Heart left ventricle (tissue), 16 donors: ENCODE results near the gene HFM1. TPM values are rescaled to one million over a fixed set of nuclear protein-coding genes. Genes with fewer than 3 reads are reported as not detected.

Source experiments
- ATAC-seq, 4 donors: fragments of 200-7000 bp; cut with Tn5 transposase; one replicate each; pipeline ENCODE4 v1.9.1; 2020 to 2022; ENCODE audit warnings: moderate library complexity in 4 of 4, mild to moderate bottlenecking in 3 of 4, moderate number of reproducible peaks in 1 of 4
- DNase-seq, 5 donors: peaks; one replicate each; pipeline ENCODE4 v3.0.0-alpha.2; 2020
- H3K27ac ChIP-seq, 12 donors: fragments of 200-600 bp; sonication (generic) in 4 of 12; one replicate each; pipeline versions ENCODE4 v1.5.0 to v1.8.0; 2016 to 2022; ENCODE audit warnings: mild to moderate bottlenecking in 2 of 12
- H3K27me3 ChIP-seq, 9 donors: fragments of 200-600 bp; sonication (generic) in 2 of 9; one replicate each; pipeline versions ENCODE4 v1.5.1 to v1.8.0; 2016 to 2022; ENCODE audit warnings: mild to moderate bottlenecking in 3 of 9
- H3K36me3 ChIP-seq, 9 donors: fragments of 200-600 bp; sonication (generic) in 2 of 9; one replicate each; pipeline versions ENCODE4 v1.5.0 to v1.8.0; 2018 to 2022; ENCODE audit warnings: mild to moderate bottlenecking in 2 of 9
- H3K4me1 ChIP-seq, 12 donors: fragments of 200-600 bp; sonication (generic) in 4 of 12; one replicate each; pipeline versions ENCODE4 v1.5.0 to v1.8.0; 2016 to 2022; ENCODE audit warnings: mild to moderate bottlenecking in 3 of 12
- H3K4me3 ChIP-seq, 12 donors: fragments of 200-600 bp; sonication (generic) in 4 of 12; one replicate each; pipeline versions ENCODE4 v1.5.0 to v1.8.0; 2017 to 2022; ENCODE audit warnings: mild to moderate bottlenecking in 9 of 12, moderate library complexity in 4 of 12
- H3K9me3 ChIP-seq, 12 donors: fragments of 200-600 bp; sonication (generic) in 4 of 12; one replicate each; pipeline versions ENCODE4 v1.5.0 to v1.8.0; 2016 to 2022; ENCODE audit warnings: mild to moderate bottlenecking in 1 of 12
- POLR2A ChIP-seq, 2 donors: fragments of 450-650 bp; IDR thresholded peaks; one replicate each; pipeline ENCODE4 v1.6.1; 2017; ENCODE audit warnings: antibody characterized with exemption in 2 of 2, mild to moderate bottlenecking in 2 of 2, moderate library complexity in 2 of 2
- WGBS, 4 donors: extraction: QIAGEN DNeasy Blood & Tissue Kit in 2 of 4; methylation state at CpG; one replicate each; pipeline versions ENCODE4 v1.1.5 to v1.1.7; 2013 to 2018; 5-methylcytosine and 5-hydroxymethylcytosine counted together
- intact Hi-C, 10 donors: fragments of 100-400 bp; cut with DNase I; formaldehyde crosslinking; loops; one replicate each; pipeline versions ENCODE4 v1.11.1 to v1.14.2; 2022
- polyA plus RNA-seq, 2 donors: library from polyadenylated mRNA; stranded (reverse); fragments of 200-250 nt; gene quantifications; one replicate each; pipeline ENCODE4 v1.2.3, GENCODE V29; 2013
- total RNA-seq, 9 donors: library from RNA; depleted of rRNA in 2 of 9; stranded (reverse); fragments of >200 nt in 2 of 9; fragmentation: NEBNext Ultra II Directional in 3 of 9; extraction: Animal tissue kit (Norgen Biotek cat#: 25700) in 3 of 9; gene quantifications; one replicate each; pipeline versions ENCODE4 v1.1.0 to v1.2.4, GENCODE V29; 2016 to 2023
- TF ChIP-seq, protein P1 (sequence below), 12 donors: fragments of 200-600 bp; sonication (generic) in 4 of 12; IDR thresholded peaks; one replicate each; pipeline versions ENCODE4 v1.5.0 to v1.8.0; 2018 to 2022; ENCODE audit warnings: antibody characterized with exemption in 12 of 12, mild to moderate bottlenecking in 5 of 12
- donor health status: ischemic (EF 13 %, LVEDD 7.1; RV severe dilation, severe dysfunction).
- donor health status: healthy with polysubstance abuse.
- donor health status: DM: no; HTN: yes; CAD: no.
- donor health status: DM: no; HTN: no; CAD: no.
- donor health status: ischemic (EF 25% LVEDD 6.9; RV normal size, moderate dysfunction).
- donor health status: ischemic (EF 25% LVEDD 5.7; RV mildly dilated, moderate dysfunction).
- donor health status: healthy.
- donor health status: DM: yes; HTN: yes; CAD: no.
- donor health status: ischemic (EF 35%, LVEDD 5.7; RV mildly dilated, moderate dysfunction).
- donor health status: nonischemic (EF 11% LVEDD 7.7; RV severe dilation, severe dysfunction).
- donor health status: DM: yes; HTN: yes; CAD: no.
- donor health status: PGD.
- donor health status: ischemic (EF 29% LVEDD 5.4; RV normal size, mild dysfunction).
- donor health status: nonischemic (EF 23%, LVEDD 6.1; RV moderate dilation, normal function).

Gene HFM1
- total and polyA plus RNA-seq, 11 donors = 0.17 to 5.8 (median 2.3) TPM

DNA sequence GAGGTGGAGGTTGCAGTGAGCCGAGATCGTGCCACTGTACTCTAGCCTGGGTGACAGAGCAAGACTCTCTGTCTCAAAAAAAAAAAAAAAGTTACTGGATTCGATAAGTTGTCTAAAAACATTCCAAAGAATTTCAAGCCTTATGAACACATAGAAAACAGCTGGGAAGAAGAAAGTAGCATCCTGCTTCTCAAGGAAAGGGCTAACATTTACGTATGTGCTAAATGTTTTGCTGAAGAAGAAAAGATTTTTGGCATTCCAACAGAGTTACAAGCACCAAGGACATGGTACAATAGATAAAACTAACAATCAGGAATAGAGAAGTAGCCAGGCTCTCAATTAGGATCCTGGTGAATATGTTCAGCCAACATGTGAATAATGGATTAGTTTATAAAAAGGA, 69.8 kb downstream of the HFM1 start:
- no peak overlapping the region for H3K4me3 ChIP-seq
- ATAC-seq = no peak
- no peak overlapping the region for H3K27ac ChIP-seq
- DNase-seq = no peak
- H3K27me3 ChIP-seq = no peaks in the 10 kb centered on the region
- intact Hi-C loops = no loop called here
- TF ChIP-seq POLR2A (IDR thresholded peaks at IDR 0.05) = no peak
- TF ChIP-seq, protein P1, sequence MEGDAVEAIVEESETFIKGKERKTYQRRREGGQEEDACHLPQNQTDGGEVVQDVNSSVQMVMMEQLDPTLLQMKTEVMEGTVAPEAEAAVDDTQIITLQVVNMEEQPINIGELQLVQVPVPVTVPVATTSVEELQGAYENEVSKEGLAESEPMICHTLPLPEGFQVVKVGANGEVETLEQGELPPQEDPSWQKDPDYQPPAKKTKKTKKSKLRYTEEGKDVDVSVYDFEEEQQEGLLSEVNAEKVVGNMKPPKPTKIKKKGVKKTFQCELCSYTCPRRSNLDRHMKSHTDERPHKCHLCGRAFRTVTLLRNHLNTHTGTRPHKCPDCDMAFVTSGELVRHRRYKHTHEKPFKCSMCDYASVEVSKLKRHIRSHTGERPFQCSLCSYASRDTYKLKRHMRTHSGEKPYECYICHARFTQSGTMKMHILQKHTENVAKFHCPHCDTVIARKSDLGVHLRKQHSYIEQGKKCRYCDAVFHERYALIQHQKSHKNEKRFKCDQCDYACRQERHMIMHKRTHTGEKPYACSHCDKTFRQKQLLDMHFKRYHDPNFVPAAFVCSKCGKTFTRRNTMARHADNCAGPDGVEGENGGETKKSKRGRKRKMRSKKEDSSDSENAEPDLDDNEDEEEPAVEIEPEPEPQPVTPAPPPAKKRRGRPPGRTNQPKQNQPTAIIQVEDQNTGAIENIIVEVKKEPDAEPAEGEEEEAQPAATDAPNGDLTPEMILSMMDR (IDR thresholded peaks at IDR 0.05) = no peak
- H3K36me3 ChIP-seq = no peaks in the 10 kb centered on the region
- WGBS, 4 donors = 67 to 79% (median 76%) methylated on average over 4 of the region's 4 CpGs
- H3K4me1 ChIP-seq = no peaks in the 10 kb centered on the region
- peaks cover 0 to 17% (median 0%) of the 10 kb centered on the region in 12 donors for H3K9me3 ChIP-seq

DNA sequence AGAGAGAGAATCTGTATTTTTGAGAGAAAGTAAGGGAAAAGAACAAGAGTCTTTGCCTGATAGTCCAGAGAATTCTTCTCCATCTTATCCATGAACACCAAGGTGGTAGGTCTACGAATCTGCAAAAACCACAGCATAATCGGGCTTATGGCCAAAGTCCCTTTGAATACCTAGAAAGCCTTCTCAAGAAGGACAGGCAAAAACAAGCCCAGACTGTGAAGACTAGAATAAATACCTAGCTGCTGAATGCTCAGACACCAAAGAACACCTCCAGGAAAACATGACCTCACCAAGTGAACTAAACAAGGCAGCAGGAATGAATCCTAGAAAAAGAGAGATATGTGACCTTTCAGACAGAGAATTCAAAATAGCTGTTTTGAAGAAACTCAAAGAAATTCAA, 79.2 kb downstream of the HFM1 start:
- no peak overlapping the region for H3K27ac ChIP-seq
- ATAC-seq = no peak
- H3K27me3 ChIP-seq = no peaks in the 10 kb centered on the region
- no peaks in the 10 kb centered on the region for H3K4me1 ChIP-seq
- peaks cover 0 to 9% (median 0%) of the 10 kb centered on the region in 9 donors for H3K36me3 ChIP-seq
- no peak overlapping the region for H3K4me3 ChIP-seq
- intact Hi-C loops = no loop called here
- WGBS, 4 donors = 96 to 99% (median 98%) methylated on average over 2 of the region's 2 CpGs
- no peaks in the 10 kb centered on the region for H3K9me3 ChIP-seq
- TF ChIP-seq POLR2A (IDR thresholded peaks at IDR 0.05) = no peak
- TF ChIP-seq, protein P1 (IDR thresholded peaks at IDR 0.05) = no peak
- no peak for DNase-seq

DNA sequence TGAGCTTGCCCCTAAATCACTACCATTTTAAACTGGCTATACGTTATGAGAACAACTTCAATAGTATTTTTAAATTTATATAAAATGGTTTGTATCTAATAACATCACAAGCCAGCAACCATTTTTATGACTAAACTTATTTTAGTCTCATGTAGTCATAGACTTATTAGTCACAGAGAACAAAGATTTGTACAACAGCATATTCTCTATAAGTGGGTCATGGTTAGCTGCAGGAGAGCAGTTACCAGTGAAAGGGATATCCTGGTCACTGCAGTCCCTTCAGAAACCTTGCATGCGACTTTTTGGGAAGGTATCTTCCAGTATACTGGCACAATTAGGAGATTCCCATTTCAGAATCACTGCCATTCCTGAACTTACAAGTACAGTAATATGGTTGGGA, 90.0 kb downstream of the HFM1 start:
- TF ChIP-seq POLR2A (IDR thresholded peaks at IDR 0.05) = no peak
- TF ChIP-seq, protein P1 (IDR thresholded peaks at IDR 0.05) = no peak
- no peaks in the 10 kb centered on the region for H3K4me1 ChIP-seq
- H3K27ac ChIP-seq = no peak overlapping the region
- H3K9me3 ChIP-seq = no peaks in the 10 kb centered on the region
- WGBS, 4 donors = 79 to 93% (median 88%) methylated on average over 2 of the region's 2 CpGs
- ATAC-seq (no peak), DNase-seq (no peak)
- intact Hi-C loops = no loop called here
- no peaks in the 10 kb centered on the region for H3K36me3 ChIP-seq
- H3K27me3 ChIP-seq = no peaks in the 10 kb centered on the region
- H3K4me3 ChIP-seq = no peak overlapping the region

DNA sequence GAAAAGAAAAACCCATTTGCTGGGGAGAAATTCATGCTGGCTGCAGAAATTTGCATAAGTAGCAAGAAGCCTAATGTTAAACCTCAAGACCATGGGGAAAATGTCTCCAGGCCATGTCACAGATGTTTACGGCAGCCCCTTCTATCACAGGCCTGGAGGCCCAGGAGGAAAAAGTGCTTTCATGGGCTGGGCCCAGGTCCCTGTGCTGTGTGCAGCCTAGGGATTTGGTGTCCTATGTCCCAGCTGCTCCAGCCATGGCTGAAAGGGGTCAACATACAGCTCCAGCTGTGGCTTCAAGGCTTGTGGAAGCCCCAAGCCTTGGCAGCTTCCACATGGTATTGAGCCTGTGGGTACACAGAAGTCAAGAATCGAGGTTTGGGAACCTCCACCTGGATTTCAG, 93.0 kb downstream of the HFM1 start:
- no peak for DNase-seq
- WGBS, 4 donors = 79 to 85% (median 80%) methylated on average over 2 of the region's 2 CpGs
- no peaks in the 10 kb centered on the region for H3K27me3 ChIP-seq
- TF ChIP-seq, protein P1 (IDR thresholded peaks at IDR 0.05) = no peak
- no peak for TF ChIP-seq POLR2A (IDR thresholded peaks at IDR 0.05)
- no peak overlapping the region for H3K4me3 ChIP-seq
- no peak for ATAC-seq
- H3K9me3 ChIP-seq = peaks cover 0 to 20% (median 7%) of the 10 kb centered on the region in 12 donors
- no peaks in the 10 kb centered on the region for H3K4me1 ChIP-seq
- intact Hi-C loops = no loop called here
- H3K36me3 ChIP-seq = no peaks in the 10 kb centered on the region
- H3K27ac ChIP-seq = no peak overlapping the region
